PC-9 (cell line): Measurements from ENCODE around the gene NEK9. TPM values are rescaled to one million over a fixed set of nuclear protein-coding genes. Genes with fewer than 3 reads are reported as not detected.

Experiments
- BruUV-seq: library from RNA; stranded (reverse); fragments of 400-500 nt; replicated peaks from 2 replicates; lab custom pipeline; 2021; lab: Mats Ljungman, UMichigan
- CTCF ChIA-PET: fragments of 300-600 bp; sonication (Branson Sonifier 250); formaldehyde crosslinking; loops from one replicate; lab custom pipeline; 2022; ENCODE audit warnings: antibody characterized with exemption; lab: Charles Lee
- POLR2A ChIA-PET: fragments of 300-600 bp; sonication (Branson Sonifier 250); formaldehyde crosslinking; loops from one replicate; lab custom pipeline; 2022; ENCODE audit warnings: antibody characterized with exemption; ENCODE audit not compliant: unreplicated experiment; lab: Charles Lee
- DNase-seq, 2 experiments: peaks; one replicate each; pipeline versions ENCODE4 v3.0.0 to v3.0.0-alpha.2; 2015 to 2022; ENCODE audit warnings: mixed read lengths in 1 of 2
- H2AFZ ChIP-seq: fragments of 200-600 bp; sonication (generic); 2 replicates; pipeline ENCODE4 v1.8.1; 2017; ENCODE audit warnings: antibody characterized with exemption
- H3F3A ChIP-seq: fragments of 200-600 bp; sonication (generic); 2 replicates; pipeline ENCODE4 v1.8.1; 2017; ENCODE audit warnings: antibody characterized with exemption, mild to moderate bottlenecking, low read depth; ENCODE audit not compliant: insufficient read depth
- H3K27ac ChIP-seq: fragments of 200-600 bp; sonication (generic); 2 replicates; pipeline ENCODE4 v1.6.1; 2016; ENCODE audit warnings: mixed run types
- H3K27me3 ChIP-seq: fragments of 200-600 bp; sonication (generic); 2 replicates; pipeline ENCODE4 v1.6.1; 2016; ENCODE audit warnings: low read depth, mixed run types; ENCODE audit not compliant: insufficient read depth
- H3K36me3 ChIP-seq: fragments of 200-600 bp; sonication (generic); 2 replicates; pipeline ENCODE4 v1.6.1; 2016; ENCODE audit warnings: low read depth, mixed run types
- H3K4me1 ChIP-seq: fragments of 200-600 bp; sonication (generic); replicated peaks from 2 replicates; pipeline ENCODE4 v1.6.1; 2016; ENCODE audit warnings: mixed run types; ENCODE audit not compliant: insufficient read depth
- H3K4me2 ChIP-seq: fragments of 200-600 bp; sonication (generic); 2 replicates; pipeline ENCODE4 v1.6.1; 2017; ENCODE audit warnings: mixed run types
- H3K4me3 ChIP-seq: fragments of 200-600 bp; sonication (generic); 2 replicates; pipeline ENCODE4 v1.6.1; 2016; ENCODE audit warnings: mixed run types
- H3K79me2 ChIP-seq: fragments of 200-600 bp; sonication (generic); 2 replicates; pipeline ENCODE4 v1.6.1; 2017; ENCODE audit warnings: low read depth, mixed run types
- H3K9me2 ChIP-seq: fragments of 200-600 bp; sonication (generic); 2 replicates; pipeline ENCODE4 v1.8.1; 2017; ENCODE audit warnings: mild to moderate bottlenecking; ENCODE audit not compliant: insufficient read depth
- H3K9me3 ChIP-seq: fragments of 200-600 bp; sonication (generic); 2 replicates; pipeline ENCODE4 v1.8.1; 2016; ENCODE audit warnings: low read depth; ENCODE audit not compliant: insufficient read depth
- H4K20me1 ChIP-seq: fragments of 200-600 bp; sonication (generic); 2 replicates; pipeline ENCODE4 v1.8.1; 2017; ENCODE audit not compliant: insufficient read depth
- EZH2 ChIP-seq: fragments of 200-600 bp; sonication (generic); IDR thresholded peaks from 2 replicates; pipeline ENCODE4 v1.8.0; 2017; ENCODE audit warnings: antibody characterized with exemption, low read depth
- intact Hi-C: fragments of 100-400 bp; cut with micrococcal nuclease; formaldehyde crosslinking; loops from one replicate; pipeline ENCODE4 v1.10.0; 2022; ENCODE audit not compliant: unreplicated experiment
- total RNA-seq: library from RNA; stranded (reverse); gene quantifications from 2 replicates; pipeline ENCODE4 v1.2.3, GENCODE V29; 2021
- TF ChIP-seq, protein P1 (sequence below): fragments of 200-600 bp; sonication (generic); conservative IDR thresholded peaks from 2 replicates; pipeline ENCODE4 v1.6.1; 2017; ENCODE audit warnings: mixed run types, antibody characterized with exemption, mild to moderate bottlenecking, moderate library complexity

Gene NEK9
- total RNA-seq, 1 experiment from 2014 or later = 170 TPM

- peak overlapping the region; percentile 94 for H3K27ac ChIP-seq
- H3K36me3 ChIP-seq = peaks cover 22% of the 10 kb centered on the region; the same call in 1 of the 2 replicates
- TF ChIP-seq EZH2 = no peak
- intact Hi-C loops = loop anchor here (1.0 to 5.0 kb wide), 6 partner anchors 25 to 282 kb away; no protein-coding TSS in a partner anchor
- ChIA-PET CTCF (interaction anchor here (0.7 to 1.8 kb wide), 3 partner anchors 119 to 253 kb away, joined by 3 to 13 read pairs (median 3); partner anchors contain the start of gene RPS6KL1), POLR2A (interaction anchor here (0.6 to 1.2 kb wide), 10 partner anchors 27 to 278 kb away, joined by 3 to 8 read pairs (median 4); partner anchors contain the start of gene FOS)
- peaks cover 7% of the 10 kb centered on the region for H3F3A ChIP-seq
- no TSS peak for BruUV-seq
- H3K27me3 ChIP-seq = no peaks in the 10 kb centered on the region
- peaks cover 57% of the 10 kb centered on the region for H3K79me2 ChIP-seq
- peak overlapping the region; percentile 84 for H3K4me2 ChIP-seq
- no peaks in the 10 kb centered on the region for H3K9me2 ChIP-seq
- no peaks in the 10 kb centered on the region for H3K9me3 ChIP-seq
- H4K20me1 ChIP-seq = peaks cover 45% of the 10 kb centered on the region
- peak in 1 of 2 experiments; percentile 81 for DNase-seq
- peak overlapping the region; percentile 80; the same call in 1 of the 2 replicates for H2AFZ ChIP-seq
- peak overlapping the region; percentile 80 for H3K4me3 ChIP-seq
- H3K4me1 ChIP-seq = peaks cover 26% of the 10 kb centered on the region
Measured at GRCh38 chr14:75175677-75176141, 48.9 kb upstream of the NEK9 start.

DNA sequence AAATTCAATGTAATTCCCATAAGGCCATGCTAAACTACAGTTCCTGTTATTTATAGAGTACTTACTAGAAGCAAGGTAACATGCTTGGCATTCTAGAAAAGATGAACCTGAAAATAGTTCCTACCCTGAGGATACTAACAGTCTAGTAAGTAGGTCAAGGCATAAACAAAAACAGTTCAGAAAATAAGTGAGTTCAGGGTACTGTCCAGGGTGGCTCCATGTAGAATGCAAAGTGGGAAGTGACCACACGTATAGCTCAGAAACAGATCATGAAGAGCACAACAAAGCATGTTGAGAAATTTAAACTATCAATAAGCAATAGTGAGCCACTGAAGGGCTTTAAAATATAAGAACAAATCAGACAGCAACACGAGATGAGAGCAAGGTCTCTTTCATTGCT, 47.2 kb upstream of the NEK9 start:
- no peak for DNase-seq
- H3K9me3 ChIP-seq = no peaks in the 10 kb centered on the region
- BruUV-seq = no TSS peak
- POLR2A ChIA-PET = no interaction called here
- peaks cover 61% of the 10 kb centered on the region for H4K20me1 ChIP-seq
- TF ChIP-seq, protein P1, sequence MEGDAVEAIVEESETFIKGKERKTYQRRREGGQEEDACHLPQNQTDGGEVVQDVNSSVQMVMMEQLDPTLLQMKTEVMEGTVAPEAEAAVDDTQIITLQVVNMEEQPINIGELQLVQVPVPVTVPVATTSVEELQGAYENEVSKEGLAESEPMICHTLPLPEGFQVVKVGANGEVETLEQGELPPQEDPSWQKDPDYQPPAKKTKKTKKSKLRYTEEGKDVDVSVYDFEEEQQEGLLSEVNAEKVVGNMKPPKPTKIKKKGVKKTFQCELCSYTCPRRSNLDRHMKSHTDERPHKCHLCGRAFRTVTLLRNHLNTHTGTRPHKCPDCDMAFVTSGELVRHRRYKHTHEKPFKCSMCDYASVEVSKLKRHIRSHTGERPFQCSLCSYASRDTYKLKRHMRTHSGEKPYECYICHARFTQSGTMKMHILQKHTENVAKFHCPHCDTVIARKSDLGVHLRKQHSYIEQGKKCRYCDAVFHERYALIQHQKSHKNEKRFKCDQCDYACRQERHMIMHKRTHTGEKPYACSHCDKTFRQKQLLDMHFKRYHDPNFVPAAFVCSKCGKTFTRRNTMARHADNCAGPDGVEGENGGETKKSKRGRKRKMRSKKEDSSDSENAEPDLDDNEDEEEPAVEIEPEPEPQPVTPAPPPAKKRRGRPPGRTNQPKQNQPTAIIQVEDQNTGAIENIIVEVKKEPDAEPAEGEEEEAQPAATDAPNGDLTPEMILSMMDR = no peak
- no peak for TF ChIP-seq EZH2
- H3K4me2 ChIP-seq = peak overlapping the region; percentile 84
- peaks cover 74% of the 10 kb centered on the region for H3K79me2 ChIP-seq
- H3F3A ChIP-seq = peaks cover 7% of the 10 kb centered on the region
- H3K4me3 ChIP-seq = peak overlapping the region; percentile 80; the same call in 1 of the 2 replicates
- peaks cover 27% of the 10 kb centered on the region for H3K4me1 ChIP-seq
- CTCF ChIA-PET = interaction anchor here (0.7 kb wide), 1 partner anchor 7 kb away, joined by 5 read pairs; no protein-coding TSS in a partner anchor
- no peaks in the 10 kb centered on the region for H3K27me3 ChIP-seq
- H3K27ac ChIP-seq = no peak overlapping the region
- H3K9me2 ChIP-seq = no peaks in the 10 kb centered on the region
- no peak overlapping the region for H2AFZ ChIP-seq
- intact Hi-C loops = no loop called here
- H3K36me3 ChIP-seq = peaks cover 22% of the 10 kb centered on the region; the same call in 1 of the 2 replicates

DNA sequence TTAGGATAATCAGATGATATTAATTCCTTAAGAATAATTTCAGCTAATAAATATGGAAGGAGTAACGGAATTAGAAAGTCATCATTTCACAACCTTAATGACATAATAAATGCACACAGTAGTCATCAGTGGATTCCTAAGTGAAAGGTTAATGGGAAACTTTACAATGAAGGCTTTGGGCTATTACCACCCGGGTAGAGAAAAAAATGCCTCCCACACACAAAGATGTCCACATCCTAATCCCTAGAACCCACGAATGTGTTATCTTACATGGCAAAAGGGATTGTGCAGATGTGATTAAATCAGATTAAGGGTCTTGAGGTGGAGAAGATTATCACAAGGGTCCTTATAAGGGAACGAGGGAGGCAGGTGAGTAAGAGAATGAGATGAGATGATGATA, 43.9 kb upstream of the NEK9 start:
- Histone ChIP-seq H3K79me2 (peaks cover 100% of the 10 kb centered on the region), H3K4me2 (no peak overlapping the region), H4K20me1 (peaks cover 94% of the 10 kb centered on the region), H2AFZ (no peak overlapping the region), H3F3A (peaks cover 10% of the 10 kb centered on the region; the same call in 1 of the 2 replicates), H3K9me3 (no peaks in the 10 kb centered on the region), H3K36me3 (peaks cover 22% of the 10 kb centered on the region; the same call in 1 of the 2 replicates), H3K9me2 (no peaks in the 10 kb centered on the region), H3K4me1 (peaks cover 35% of the 10 kb centered on the region), H3K27ac (no peak overlapping the region), H3K27me3 (no peaks in the 10 kb centered on the region), H3K4me3 (no peak overlapping the region)
- DNase-seq = no peak
- TF ChIP-seq, protein P1 = no peak
- TF ChIP-seq EZH2 = no peak
- ChIA-PET POLR2A (interaction anchor here (0.7 kb wide), 1 partner anchor 36 kb away, joined by 7 read pairs; no protein-coding TSS in a partner anchor), CTCF (no interaction called here)
- no TSS peak for BruUV-seq
- intact Hi-C loops = no loop called here
